Panc1 (cell line): Measurements from ENCODE around the gene NADK2. TPM values are rescaled to one million over a fixed set of nuclear protein-coding genes. Genes with fewer than 3 reads are reported as not detected.

Experiments used
- ATAC-seq: fragments of 200-7000 bp; cut with Tn5 transposase; 2 replicates; pipeline ENCODE4 v1.9.1; 2020; ENCODE audit warnings: mild to moderate bottlenecking, moderate library complexity
- BruUV-seq: library from RNA; stranded (reverse); fragments of 400-500 nt; replicated peaks from 2 replicates; lab custom pipeline; 2021; lab: Mats Ljungman, UMichigan
- CTCF ChIA-PET: fragments of 300-600 bp; sonication (Branson Sonifier 250); formaldehyde crosslinking; loops from one replicate; lab custom pipeline; 2022; ENCODE audit warnings: antibody characterized with exemption; lab: Charles Lee
- POLR2A ChIA-PET: fragments of 300-600 bp; sonication (Branson Sonifier 250); formaldehyde crosslinking; loops from one replicate; lab custom pipeline; 2022; ENCODE audit warnings: antibody characterized with exemption; lab: Charles Lee
- DNase-seq: peaks from one replicate; pipeline ENCODE4 v3.0.0-alpha.2; 2010; ENCODE audit warnings: low read depth, low spot score
- H3K27ac ChIP-seq: 2 replicates; pipeline ENCODE4 v1.5.1; 2011; ENCODE audit warnings: mild to moderate bottlenecking, low read length, inconsistent platforms
- H3K27me3 ChIP-seq: fragments of 200-500 bp; sonication (Bioruptor generic); 2 replicates; pipeline ENCODE4 v1.6.0; 2014; ENCODE audit warnings: low read length, inconsistent platforms; ENCODE audit not compliant: control insufficient read depth, insufficient read depth
- H3K36me3 ChIP-seq: fragments of 200-500 bp; sonication (Bioruptor generic); 2 replicates; pipeline ENCODE4 v1.5.1; 2014; ENCODE audit warnings: inconsistent platforms, mild to moderate bottlenecking, low read length, moderate library complexity; ENCODE audit not compliant: control insufficient read depth, insufficient read depth
- H3K4me1 ChIP-seq: 2 replicates; pipeline ENCODE4 v1.5.1; 2011; ENCODE audit warnings: inconsistent platforms, mild to moderate bottlenecking, low read length, moderate library complexity; ENCODE audit not compliant: control insufficient read depth, insufficient read depth
- H3K4me3 ChIP-seq, 2 experiments: 2 replicates each; pipeline ENCODE4 v1.5.1; 2011 to 2012; ENCODE audit warnings: low read depth in 2 of 2, low read length in 2 of 2, mild to moderate bottlenecking in 2 of 2, inconsistent platforms in 1 of 2, moderate library complexity in 1 of 2
- H3K9me3 ChIP-seq: fragments of 200-500 bp; sonication (Bioruptor generic); 2 replicates; pipeline ENCODE4 v1.5.1; 2014; ENCODE audit warnings: low read depth, mild to moderate bottlenecking, inconsistent platforms, low read length, moderate library complexity; ENCODE audit not compliant: control insufficient read depth, insufficient read depth
- CTCF ChIP-seq: fragments of 450-650 bp; IDR thresholded peaks from 2 replicates; pipeline ENCODE4 v1.5.1; 2017; ENCODE audit warnings: mild to moderate bottlenecking
- POLR2AphosphoS5 ChIP-seq: IDR thresholded peaks from 2 replicates; pipeline ENCODE4 v1.6.1; 2012; ENCODE audit warnings: mild to moderate bottlenecking, low read depth, low read length, moderate library complexity
- SIN3A ChIP-seq: IDR thresholded peaks from 2 replicates; pipeline ENCODE4 v1.6.1; 2012; ENCODE audit warnings: low read depth, mild to moderate bottlenecking, low read length, moderate library complexity, borderline replicate concordance; ENCODE audit not compliant: insufficient read depth
- TCF7L2 ChIP-seq: IDR thresholded peaks from 2 replicates; pipeline ENCODE4 v1.6.1; 2011; ENCODE audit warnings: mild to moderate bottlenecking, low read depth, low read length, inconsistent platforms
- in situ Hi-C: cut with HindIII; loops from 2 replicates; pipeline ENCODE4 v1.10.0; 2016; ENCODE audit warnings: low sequenced_read_pairs, low pct_unique_long_range_greater_than_20kb
- intact Hi-C: fragments of 100-400 bp; cut with micrococcal nuclease; formaldehyde crosslinking; loops from one replicate; pipeline ENCODE4 v1.10.0; 2022; ENCODE audit not compliant: unreplicated experiment
- total RNA-seq: library from RNA; stranded (reverse); gene quantifications from one replicate; pipeline ENCODE4 v1.2.1, GENCODE V29; 2021; ENCODE audit not compliant: unreplicated experiment
- TF ChIP-seq, protein P1 (sequence below), 2 experiments: IDR thresholded peaks; 2 replicates each; pipeline ENCODE4 v1.6.1; 2011 to 2012; ENCODE audit warnings: low read depth in 2 of 2, control low read depth in 1 of 2, low read length in 1 of 2, mild to moderate bottlenecking in 1 of 2, moderate library complexity in 1 of 2; ENCODE audit not compliant: insufficient read depth in 1 of 2

The NADK2 gene
- total RNA-seq, 1 experiment from 2014 or later = 22.5 TPM

GRCh38 chr5:36160617-36161016 lies 81.1 kb downstream of the NADK2 start:
- no peaks in the 10 kb centered on the region for H3K27me3 ChIP-seq
- ChIA-PET POLR2A (no interaction called here), CTCF (no interaction called here)
- H3K27ac ChIP-seq = no peak overlapping the region
- TF ChIP-seq TCF7L2 = no peak
- TF ChIP-seq SIN3A = no peak
- in situ Hi-C loops = no loop called here
- no TSS peak for BruUV-seq
- DNase-seq (no peak), ATAC-seq (no peak)
- intact Hi-C loops = no loop called here
- H3K4me1 ChIP-seq = no peaks in the 10 kb centered on the region
- H3K4me3 ChIP-seq = no peak overlapping the region
- H3K9me3 ChIP-seq = no peaks in the 10 kb centered on the region
- peaks cover 9% of the 10 kb centered on the region for H3K36me3 ChIP-seq

- intact Hi-C loops (no loop called here), in situ Hi-C loops (no loop called here)
- no TSS peak for BruUV-seq
- DNase-seq (no peak), ATAC-seq (no peak)
- no peak overlapping the region for H3K4me3 ChIP-seq
- POLR2A ChIA-PET = no interaction called here
- no peak for TF ChIP-seq TCF7L2
- no peak for TF ChIP-seq CTCF
- no peak for TF ChIP-seq SIN3A
- TF ChIP-seq, protein P1, sequence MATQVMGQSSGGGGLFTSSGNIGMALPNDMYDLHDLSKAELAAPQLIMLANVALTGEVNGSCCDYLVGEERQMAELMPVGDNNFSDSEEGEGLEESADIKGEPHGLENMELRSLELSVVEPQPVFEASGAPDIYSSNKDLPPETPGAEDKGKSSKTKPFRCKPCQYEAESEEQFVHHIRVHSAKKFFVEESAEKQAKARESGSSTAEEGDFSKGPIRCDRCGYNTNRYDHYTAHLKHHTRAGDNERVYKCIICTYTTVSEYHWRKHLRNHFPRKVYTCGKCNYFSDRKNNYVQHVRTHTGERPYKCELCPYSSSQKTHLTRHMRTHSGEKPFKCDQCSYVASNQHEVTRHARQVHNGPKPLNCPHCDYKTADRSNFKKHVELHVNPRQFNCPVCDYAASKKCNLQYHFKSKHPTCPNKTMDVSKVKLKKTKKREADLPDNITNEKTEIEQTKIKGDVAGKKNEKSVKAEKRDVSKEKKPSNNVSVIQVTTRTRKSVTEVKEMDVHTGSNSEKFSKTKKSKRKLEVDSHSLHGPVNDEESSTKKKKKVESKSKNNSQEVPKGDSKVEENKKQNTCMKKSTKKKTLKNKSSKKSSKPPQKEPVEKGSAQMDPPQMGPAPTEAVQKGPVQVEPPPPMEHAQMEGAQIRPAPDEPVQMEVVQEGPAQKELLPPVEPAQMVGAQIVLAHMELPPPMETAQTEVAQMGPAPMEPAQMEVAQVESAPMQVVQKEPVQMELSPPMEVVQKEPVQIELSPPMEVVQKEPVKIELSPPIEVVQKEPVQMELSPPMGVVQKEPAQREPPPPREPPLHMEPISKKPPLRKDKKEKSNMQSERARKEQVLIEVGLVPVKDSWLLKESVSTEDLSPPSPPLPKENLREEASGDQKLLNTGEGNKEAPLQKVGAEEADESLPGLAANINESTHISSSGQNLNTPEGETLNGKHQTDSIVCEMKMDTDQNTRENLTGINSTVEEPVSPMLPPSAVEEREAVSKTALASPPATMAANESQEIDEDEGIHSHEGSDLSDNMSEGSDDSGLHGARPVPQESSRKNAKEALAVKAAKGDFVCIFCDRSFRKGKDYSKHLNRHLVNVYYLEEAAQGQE (IDR thresholded peaks at IDR 0.05; ENCODE audit: insufficient read depth in 1 of 2, low read depth in 2 of 2, low read length in 1 of 2) = no peak
- no peak for TF ChIP-seq POLR2AphosphoS5
- H3K27me3 ChIP-seq = no peaks in the 10 kb centered on the region
- no peaks in the 10 kb centered on the region for H3K9me3 ChIP-seq
- peaks cover 6% of the 10 kb centered on the region; the same call in 1 of the 2 replicates for H3K4me1 ChIP-seq
- H3K27ac ChIP-seq = no peak overlapping the region
- CTCF ChIA-PET = no interaction called here
- H3K36me3 ChIP-seq = peaks cover 7% of the 10 kb centered on the region
Observed at GRCh38 chr5:36158144-36158543, 83.6 kb downstream of the NADK2 start.

- Histone ChIP-seq H3K36me3 (peaks cover 11% of the 10 kb centered on the region), H3K4me3 (no peak overlapping the region), H3K27ac (no peak overlapping the region), H3K27me3 (no peaks in the 10 kb centered on the region), H3K9me3 (no peaks in the 10 kb centered on the region), H3K4me1 (peaks cover 10% of the 10 kb centered on the region; the same call in 1 of the 2 replicates)
- ChIA-PET POLR2A (no interaction called here), CTCF (no interaction called here)
- no peak for ATAC-seq
- no peak for DNase-seq
- TF ChIP-seq SIN3A (no peak), POLR2AphosphoS5 (no peak), CTCF (no peak), TCF7L2 (no peak)
- TF ChIP-seq, protein P1 (IDR thresholded peaks at IDR 0.05; ENCODE audit: insufficient read depth in 1 of 2, low read depth in 2 of 2, low read length in 1 of 2) = no peak
- in situ Hi-C loops = no loop called here
- intact Hi-C loops = no loop called here
- BruUV-seq = no TSS peak
Observed at GRCh38 chr5:36156619-36157018, 85.1 kb downstream of the NADK2 start.
